Body of pancreas (tissue), 4 donors: ENCODE data around the gene PDHA1.

Source experiments
- POLR2A ChIP-seq, 3 donors: fragments of 450-650 bp; IDR thresholded peaks; one replicate each; pipeline ENCODE4 v1.6.1; 2016; ENCODE audit warnings: antibody characterized with exemption in 3 of 3, mild to moderate bottlenecking in 2 of 3
- TF ChIP-seq, protein P1 (sequence below), 7 experiments: fragments of 450-650 bp in 4 of 7; fragments of 200-600 bp in 3 of 7; sonication (generic) in 3 of 7; IDR thresholded peaks; one replicate each; pipeline ENCODE4 v1.5.1; 2016 to 2019; ENCODE audit warnings: antibody characterized with exemption in 7 of 7

DNA sequence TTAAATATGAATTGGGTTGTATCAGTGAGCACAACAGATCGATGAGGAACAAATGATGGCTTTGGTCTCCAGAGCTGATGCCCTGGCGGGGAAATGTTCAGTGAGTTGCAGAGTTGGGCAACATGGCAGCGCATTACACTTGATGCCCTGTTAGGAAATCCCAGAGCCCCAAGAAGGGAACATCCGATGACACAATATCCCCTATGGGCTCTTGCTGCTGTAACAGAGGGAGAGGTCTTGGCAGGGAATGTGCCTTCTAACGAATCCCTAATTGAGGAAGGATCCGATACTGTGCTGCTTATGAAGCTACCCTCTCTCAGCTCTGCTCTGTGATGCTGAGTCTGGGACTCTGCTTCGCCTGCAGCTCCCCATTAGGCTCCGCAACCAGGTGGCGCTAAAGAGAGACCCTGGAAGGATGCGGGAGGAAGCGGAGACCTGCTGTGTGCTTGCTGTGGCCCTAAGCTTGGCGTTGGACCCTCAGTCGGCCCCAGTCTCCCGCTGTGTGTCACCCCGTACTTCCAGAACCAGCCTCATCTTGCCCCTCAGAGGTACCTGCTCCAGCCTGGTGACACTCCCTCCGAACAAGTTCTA is 38.9 kb downstream of the PDHA1 start:
- TF ChIP-seq, protein P1, sequence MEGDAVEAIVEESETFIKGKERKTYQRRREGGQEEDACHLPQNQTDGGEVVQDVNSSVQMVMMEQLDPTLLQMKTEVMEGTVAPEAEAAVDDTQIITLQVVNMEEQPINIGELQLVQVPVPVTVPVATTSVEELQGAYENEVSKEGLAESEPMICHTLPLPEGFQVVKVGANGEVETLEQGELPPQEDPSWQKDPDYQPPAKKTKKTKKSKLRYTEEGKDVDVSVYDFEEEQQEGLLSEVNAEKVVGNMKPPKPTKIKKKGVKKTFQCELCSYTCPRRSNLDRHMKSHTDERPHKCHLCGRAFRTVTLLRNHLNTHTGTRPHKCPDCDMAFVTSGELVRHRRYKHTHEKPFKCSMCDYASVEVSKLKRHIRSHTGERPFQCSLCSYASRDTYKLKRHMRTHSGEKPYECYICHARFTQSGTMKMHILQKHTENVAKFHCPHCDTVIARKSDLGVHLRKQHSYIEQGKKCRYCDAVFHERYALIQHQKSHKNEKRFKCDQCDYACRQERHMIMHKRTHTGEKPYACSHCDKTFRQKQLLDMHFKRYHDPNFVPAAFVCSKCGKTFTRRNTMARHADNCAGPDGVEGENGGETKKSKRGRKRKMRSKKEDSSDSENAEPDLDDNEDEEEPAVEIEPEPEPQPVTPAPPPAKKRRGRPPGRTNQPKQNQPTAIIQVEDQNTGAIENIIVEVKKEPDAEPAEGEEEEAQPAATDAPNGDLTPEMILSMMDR (IDR thresholded peaks at IDR 0.05), result peak; percentile 14 to 57 (median 41)
- TF ChIP-seq POLR2A (IDR thresholded peaks at IDR 0.05), result no peak
